Measurements from ENCODE around the gene PRRC2C. TPM values are rescaled to one million over a fixed set of nuclear protein-coding genes. Genes with fewer than 3 reads are reported as not detected.

The PRRC2C gene
- total RNA-seq, 4 donors from 2014 or later: 59.7 to 114 (median 88.0) TPM

GRCh38 chr1:171616586-171616985 is 131.3 kb downstream of the PRRC2C start:
- TF ChIP-seq POLR2A (IDR thresholded peaks at IDR 0.05): no peak
- TF ChIP-seq CTCF (IDR thresholded peaks at IDR 0.05): no peak
- peaks cover 0 to 7% (median 4%) of the 10 kb centered on the region in 3 donors for H3K4me1 ChIP-seq
- H3K4me3 ChIP-seq: no peak overlapping the region
- no peaks in the 10 kb centered on the region for H3K9me3 ChIP-seq
- WGBS, 2 donors: 70 to 82% methylated on average over 2 of the region's 2 CpGs
- intact Hi-C loops (cut with DNase I): no loop called here
- H3K27ac ChIP-seq: no peak overlapping the region
- DNase-seq: no peak
- H3K36me3 ChIP-seq: no peaks in the 10 kb centered on the region
- no peaks in the 10 kb centered on the region for H3K27me3 ChIP-seq

DNA sequence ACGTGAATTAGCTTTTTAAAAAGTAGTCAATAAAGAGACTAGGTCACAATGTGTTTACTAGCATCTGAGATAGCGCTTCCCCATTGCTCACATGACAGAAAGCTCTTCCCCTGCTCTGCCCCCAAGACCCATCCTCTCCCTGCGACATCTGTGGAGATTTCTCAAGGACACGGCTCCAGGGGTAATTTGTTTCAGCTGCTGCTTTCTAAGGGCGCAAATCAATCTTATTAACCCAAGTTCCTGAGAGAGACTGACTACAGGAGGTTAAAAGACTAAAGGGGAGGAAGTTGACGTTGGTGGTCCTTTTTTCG is 136.8 kb downstream of the PRRC2C start, which contains the start of gene MYOCOS:
MYOCOS (plus strand) TSS at position 92 of the 311 bp plus-strand sequence. CDS start 1,641 bp downstream, outside the sequence.
- Histone ChIP-seq H3K9me3 (no peaks in the 10 kb centered on the region), H3K4me1 (no peaks in the 10 kb centered on the region), H3K27me3 (no peaks in the 10 kb centered on the region), H3K27ac (no peak within 1 kb of the TSS), H3K4me3 (no peak within 1 kb of the TSS), H3K36me3 (no peaks in the 10 kb centered on the region)
- 69 to 78% methylated on average over 7 of the region's 7 CpGs for WGBS, 2 donors
- no peak for TF ChIP-seq CTCF (IDR thresholded peaks at IDR 0.05)
- TF ChIP-seq POLR2A (IDR thresholded peaks at IDR 0.05): no peak
- no peak for DNase-seq
- intact Hi-C loops (cut with DNase I): no loop called here

- H3K27me3 ChIP-seq: no peaks in the 10 kb centered on the region
- DNase-seq: no peak
Observed at GRCh38 chr1:171623651-171624331, 138.5 kb downstream of the PRRC2C start.

DNA sequence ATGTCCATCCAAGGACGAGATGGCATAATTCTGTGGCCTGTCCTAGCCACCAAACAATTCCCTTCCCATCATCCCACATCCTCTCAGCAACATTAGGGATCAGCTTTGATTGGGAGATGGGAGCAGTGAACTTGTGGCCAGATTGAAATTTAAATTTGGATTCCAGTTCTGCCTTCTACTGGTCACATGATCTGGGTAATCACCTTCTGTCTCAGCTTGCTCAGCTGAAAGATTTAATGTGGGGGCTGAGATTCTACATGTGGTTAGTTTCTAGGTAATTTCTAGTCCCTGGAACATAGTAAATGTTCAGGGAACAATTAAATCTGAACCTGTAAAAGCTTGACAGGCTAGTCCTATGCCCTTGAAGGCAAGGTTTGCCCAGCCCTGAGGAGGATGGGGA is 139.9 kb downstream of the PRRC2C start:
- Histone ChIP-seq H3K27ac (no peak overlapping the region), H3K9me3 (no peaks in the 10 kb centered on the region), H3K4me3 (no peak overlapping the region), H3K27me3 (no peaks in the 10 kb centered on the region), H3K4me1 (no peaks in the 10 kb centered on the region), H3K36me3 (no peaks in the 10 kb centered on the region)
- DNase-seq: no peak
- intact Hi-C loops (cut with DNase I): no loop called here
- WGBS, 2 donors: 64 to 71% methylated on average over 1 of the region's 1 CpG
- TF ChIP-seq CTCF (IDR thresholded peaks at IDR 0.05) (no peak), POLR2A (IDR thresholded peaks at IDR 0.05) (no peak)

More at GRCh38 chr1:171623651-171624331, 138.5 kb downstream of the PRRC2C start:
- Histone ChIP-seq H3K9me3 (no peaks in the 10 kb centered on the region), H3K36me3 (no peaks in the 10 kb centered on the region), H3K4me1 (no peaks in the 10 kb centered on the region), H3K27ac (no peak overlapping the region), H3K4me3 (no peak overlapping the region)
- TF ChIP-seq POLR2A (IDR thresholded peaks at IDR 0.05) (no peak), CTCF (IDR thresholded peaks at IDR 0.05) (no peak)
- intact Hi-C loops (cut with DNase I): no loop called here
- 72 to 79% methylated on average over 8 to 9 of the region's 9 CpGs for WGBS, 2 donors

- TF ChIP-seq POLR2A (IDR thresholded peaks at IDR 0.05) (no peak), CTCF (IDR thresholded peaks at IDR 0.05) (no peak)
- Histone ChIP-seq H3K36me3 (no peaks in the 10 kb centered on the region), H3K4me1 (no peaks in the 10 kb centered on the region), H3K27me3 (no peaks in the 10 kb centered on the region), H3K4me3 (no peak overlapping the region), H3K27ac (no peak overlapping the region), H3K9me3 (no peaks in the 10 kb centered on the region)
- WGBS, 2 donors: 78 to 86% methylated on average over 5 of the region's 5 CpGs
- no peak for DNase-seq
- intact Hi-C loops (cut with DNase I): no loop called here
Observed at GRCh38 chr1:171627020-171627419, 141.7 kb downstream of the PRRC2C start.
